Activated CD4-positive, alpha-beta T cell treated with anti-CD3 and anti-CD28 coated beads for 36 hours (primary cell): Measurements from ENCODE around the gene ATAD3C. TPM values are rescaled to one million over a fixed set of nuclear protein-coding genes. Genes with fewer than 3 reads are reported as not detected.

Source experiments
- ATAC-seq: fragments of 200-7000 bp; cut with Tn5 transposase; one replicate; pipeline ENCODE4 v1.10.0; 2021; ENCODE audit warnings: mild to moderate bottlenecking, moderate library complexity
- CTCF ChIA-PET: fragments of 350-600 bp; sonication (Branson Sonifier 250); formaldehyde crosslinking; loops from one replicate; lab custom pipeline; 2021; ENCODE audit warnings: antibody characterized with exemption; lab: Charles Lee
- POLR2A ChIA-PET: fragments of 350-600 bp; sonication (Branson Sonifier 250); formaldehyde crosslinking; loops from one replicate; lab custom pipeline; 2021; ENCODE audit warnings: antibody characterized with exemption, inconsistent platforms; lab: Charles Lee
- DNase-seq: peaks from one replicate; pipeline ENCODE4 v3.0.0-alpha.2; 2020
- H3K27ac Mint-ChIP-seq: one replicate; pipeline ENCODE4 v1.8.0; 2021; ENCODE audit warnings: mixed read lengths
- H3K27me3 Mint-ChIP-seq: one replicate; pipeline ENCODE4 v1.8.0; 2021; ENCODE audit warnings: mixed read lengths
- H3K36me3 Mint-ChIP-seq: one replicate; pipeline ENCODE4 v1.8.0; 2021; ENCODE audit warnings: low read depth, mixed read lengths
- H3K4me1 Mint-ChIP-seq: one replicate; pipeline ENCODE4 v1.8.0; 2021; ENCODE audit warnings: mixed read lengths
- H3K4me3 Mint-ChIP-seq: one replicate; pipeline ENCODE4 v1.8.0; 2021; ENCODE audit warnings: mild to moderate bottlenecking, moderate library complexity, mixed read lengths
- H3K9me3 Mint-ChIP-seq: one replicate; pipeline ENCODE4 v1.8.0; 2021; ENCODE audit warnings: low read depth, mixed read lengths
- intact Hi-C, 2 experiments: fragments of 100-400 bp; cut with DNase I in 1 of 2; cut with micrococcal nuclease in 1 of 2; formaldehyde crosslinking; loops; one replicate each; pipeline versions ENCODE4 v1.14.2 to v1.15.1; 2022 to 2024; cut with DNase I, micrococcal nuclease
- total RNA-seq, 2 experiments: library from RNA; stranded (reverse); gene quantifications; one replicate each; pipeline ENCODE4 v1.2.3, GENCODE V29; 2021

The ATAD3C gene
- total RNA-seq, 2 experiments from 2014 or later, result 0.30 to 0.39 TPM

DNA sequence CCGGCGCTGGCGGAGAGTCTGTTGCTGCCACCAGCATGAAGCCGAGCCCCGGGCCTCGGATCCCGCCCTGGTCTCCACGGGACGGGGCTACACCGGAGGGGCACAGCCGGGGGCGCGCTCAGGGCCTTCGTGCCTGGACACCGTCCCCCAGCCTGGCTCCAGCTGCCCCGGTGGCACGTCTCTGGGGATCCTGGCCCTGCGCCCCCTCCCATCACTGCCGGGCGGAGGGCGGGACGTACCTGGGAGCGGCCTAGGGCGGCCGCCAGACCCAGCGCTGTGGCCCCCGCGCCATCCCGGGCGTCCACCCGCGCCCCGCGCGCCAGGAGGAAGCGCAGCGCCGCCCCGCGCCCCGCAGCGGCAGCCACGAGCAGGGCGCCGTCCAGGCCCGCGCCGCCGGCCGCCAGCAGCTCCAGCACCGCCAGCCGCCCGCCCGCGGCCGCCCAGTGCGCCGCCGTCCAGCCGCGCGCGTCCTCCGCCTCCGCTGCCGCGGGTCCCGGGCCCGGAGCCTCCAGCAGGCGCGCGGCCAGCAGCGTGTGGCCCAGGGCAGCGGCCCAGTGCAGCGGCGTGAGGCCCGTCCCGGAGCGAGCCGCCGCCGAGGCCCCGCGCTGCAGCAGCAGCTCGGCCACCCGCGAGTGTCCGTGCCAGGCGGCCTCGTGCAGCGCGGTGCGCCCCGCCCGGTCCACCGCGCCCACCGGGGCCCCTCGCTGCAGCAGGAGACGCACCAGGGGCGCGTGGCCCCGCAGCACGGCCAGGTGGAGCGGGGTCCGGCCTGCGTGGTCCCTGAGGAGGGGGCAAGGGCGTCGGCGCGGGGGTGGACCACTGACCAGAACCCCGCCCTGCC, 29.5 kb upstream of the ATAD3C start:
- CTCF ChIA-PET, result no interaction called here
- no peak overlapping the region for H3K4me3 Mint-ChIP-seq
- no peaks in the 10 kb centered on the region for H3K9me3 Mint-ChIP-seq
- H3K27ac Mint-ChIP-seq, result no peak overlapping the region
- POLR2A ChIA-PET, result interaction anchor here (0.6 kb wide), 1 partner anchor 17 kb away, joined by 3 read pairs; no protein-coding TSS in a partner anchor
- H3K27me3 Mint-ChIP-seq, result peaks cover 8% of the 10 kb centered on the region
- peak; percentile 47 for ATAC-seq
- no peaks in the 10 kb centered on the region for H3K36me3 Mint-ChIP-seq
- peak; percentile 7 for DNase-seq
- intact Hi-C loops, result no loop called here
- H3K4me1 Mint-ChIP-seq, result peaks cover 5% of the 10 kb centered on the region

DNA sequence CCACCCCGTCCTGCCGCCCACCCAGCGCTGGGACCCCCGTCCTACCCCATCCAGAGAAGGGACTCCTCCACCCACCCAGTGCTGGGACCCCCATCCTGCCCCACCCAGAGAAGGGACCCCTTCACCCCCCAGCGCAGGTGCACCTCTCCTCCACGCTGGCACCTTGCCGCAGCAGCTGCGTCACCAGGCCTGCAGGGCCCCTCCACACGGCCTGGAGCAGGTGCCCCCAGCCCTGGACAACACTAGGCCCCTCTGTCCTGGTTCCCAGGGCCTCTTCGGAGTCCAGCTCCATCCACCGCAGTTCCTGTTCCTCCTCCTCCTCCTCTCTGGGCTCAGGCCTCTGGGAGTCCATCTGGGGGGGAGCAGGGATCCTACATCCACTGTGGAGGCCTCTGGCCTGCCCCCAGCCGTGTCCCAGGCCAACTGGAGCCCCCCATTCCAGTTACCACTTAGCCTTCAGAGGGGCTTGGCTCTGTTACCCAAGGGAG, 28.8 kb upstream of the ATAD3C start:
- DNase-seq (no peak), ATAC-seq (no peak)
- Mint-ChIP-seq H3K9me3 (no peaks in the 10 kb centered on the region), H3K4me3 (no peak overlapping the region), H3K36me3 (no peaks in the 10 kb centered on the region), H3K27ac (no peak overlapping the region), H3K27me3 (peaks cover 10% of the 10 kb centered on the region), H3K4me1 (peaks cover 5% of the 10 kb centered on the region)
- POLR2A ChIA-PET, result no interaction called here
- CTCF ChIA-PET, result no interaction called here
- intact Hi-C loops, result no loop called here

DNA sequence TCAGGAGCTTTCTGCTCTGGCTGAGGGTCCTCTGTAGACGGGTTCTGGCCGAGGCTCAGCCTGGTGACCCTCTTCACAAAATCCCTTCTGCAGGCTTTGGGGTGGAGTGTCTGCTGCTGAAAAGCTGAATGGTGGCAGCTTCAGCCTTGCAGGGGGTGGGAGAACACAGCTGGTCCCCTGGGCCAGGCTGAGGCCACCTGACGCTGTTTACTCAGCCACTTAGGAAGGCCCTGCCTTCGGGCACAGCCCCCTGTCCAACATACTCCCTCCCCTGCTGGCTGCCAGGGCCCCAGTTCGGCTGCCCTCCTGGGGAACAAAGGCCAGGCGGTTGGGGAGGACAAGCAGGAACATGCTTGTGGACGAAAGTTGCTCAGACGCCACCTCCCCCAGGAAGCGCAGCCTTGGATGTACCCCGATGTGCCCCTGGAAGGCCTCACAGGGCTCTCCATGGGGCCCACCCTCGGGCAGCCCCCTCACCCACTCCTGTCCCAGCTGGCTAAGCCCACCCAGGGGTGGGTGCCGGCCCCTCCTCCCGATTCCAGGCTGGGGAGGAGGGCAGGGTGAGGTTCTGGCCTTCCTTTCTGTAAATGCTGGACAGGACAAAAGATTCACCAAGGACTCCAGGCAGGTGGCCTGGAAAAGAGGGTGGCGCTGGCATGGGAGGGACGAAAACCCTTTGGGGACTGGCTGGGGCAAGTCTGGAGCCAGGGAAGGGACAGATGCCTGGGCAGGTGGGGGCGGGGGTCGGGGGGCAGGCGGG, 28.2 kb upstream of the ATAD3C start, which contains the start of gene ANKRD65:
ANKRD65 (minus strand) TSS at position 130 of the 760 bp plus-strand sequence. CDS start 271 bp downstream, outside the sequence.
- ChIA-PET CTCF (no interaction called here), POLR2A (no interaction called here)
- intact Hi-C loops, result no loop called here
- H3K4me1 Mint-ChIP-seq, result peaks cover 6% of the 10 kb centered on the region
- peaks cover 14% of the 10 kb centered on the region for H3K27me3 Mint-ChIP-seq
- H3K4me3 Mint-ChIP-seq, result no peak within 1 kb of the TSS
- no peaks in the 10 kb centered on the region for H3K9me3 Mint-ChIP-seq
- no peak within 1 kb of the TSS for H3K27ac Mint-ChIP-seq
- DNase-seq, result no peak
- ATAC-seq, result no peak
- H3K36me3 Mint-ChIP-seq, result no peaks in the 10 kb centered on the region

DNA sequence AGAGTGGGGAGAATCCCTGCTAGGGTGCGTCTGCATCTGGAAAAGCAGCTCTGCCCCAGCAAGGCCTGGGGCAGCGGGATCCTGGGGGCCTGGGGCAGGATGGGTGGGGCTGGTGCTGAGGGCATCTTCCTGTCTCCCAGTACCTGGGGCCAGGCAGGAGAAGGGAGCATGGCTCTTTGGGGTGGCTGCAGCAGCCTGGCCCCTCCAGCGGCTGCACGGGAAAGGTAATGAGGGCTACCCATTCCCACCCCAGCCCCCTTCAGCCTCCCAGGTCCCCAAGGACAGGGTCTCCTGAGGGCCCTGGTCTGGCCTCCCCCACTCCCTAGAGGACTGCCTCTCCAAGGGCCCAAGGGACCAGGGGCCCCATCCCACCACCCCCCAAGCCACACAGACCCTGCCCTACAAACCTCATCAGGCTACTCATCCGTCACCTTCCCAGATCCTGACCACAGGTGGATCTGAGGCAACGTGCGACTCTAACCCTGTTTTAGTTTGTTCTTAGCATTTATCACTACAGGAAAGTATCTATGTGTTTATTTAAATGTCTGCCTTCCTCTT, 27.5 kb upstream of the ATAD3C start:
- Mint-ChIP-seq H3K9me3 (no peaks in the 10 kb centered on the region), H3K27me3 (peaks cover 15% of the 10 kb centered on the region), H3K4me3 (no peak overlapping the region), H3K4me1 (peaks cover 7% of the 10 kb centered on the region), H3K36me3 (no peaks in the 10 kb centered on the region), H3K27ac (no peak overlapping the region)
- no peak for ATAC-seq
- POLR2A ChIA-PET, result no interaction called here
- intact Hi-C loops, result no loop called here
- CTCF ChIA-PET, result no interaction called here
- DNase-seq, result no peak

DNA sequence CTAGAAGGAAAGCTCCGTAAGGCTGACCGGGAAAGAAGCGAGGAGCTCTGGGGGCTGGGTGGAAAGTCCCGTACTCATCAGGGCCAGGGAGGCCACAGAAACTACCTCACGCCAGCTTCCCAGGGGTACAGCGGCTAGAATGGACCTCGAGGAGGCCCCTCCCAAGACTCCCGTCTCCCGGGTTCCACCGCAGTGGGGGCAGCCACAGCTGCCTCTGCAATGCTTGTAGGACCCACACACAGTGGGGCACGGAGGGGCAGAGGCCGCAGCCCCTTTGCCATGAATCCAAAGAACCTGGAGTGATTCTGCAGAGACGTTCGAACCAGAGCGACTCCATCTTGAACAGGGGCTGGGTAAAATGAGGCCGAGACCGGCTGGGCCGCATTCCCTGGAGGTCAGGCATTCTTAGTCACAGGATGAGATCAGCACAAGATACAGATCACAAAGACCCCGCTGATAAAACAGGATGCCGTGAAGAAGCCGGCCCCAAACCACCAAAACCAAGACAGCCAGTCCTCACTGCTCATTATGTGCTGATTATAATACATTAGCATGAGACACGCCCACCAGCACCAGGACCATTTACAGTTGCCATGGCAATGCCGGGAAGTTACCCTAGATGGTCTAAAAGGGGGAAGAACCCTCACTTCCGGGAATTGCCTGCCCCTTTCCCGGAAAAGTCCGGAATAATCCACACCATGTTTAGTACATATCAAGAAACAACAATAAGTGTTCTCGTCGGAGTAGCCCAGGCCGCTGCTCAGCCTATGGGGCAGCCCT, 26.8 kb upstream of the ATAD3C start:
- Mint-ChIP-seq H3K4me1 (peaks cover 6% of the 10 kb centered on the region), H3K4me3 (no peak overlapping the region), H3K36me3 (no peaks in the 10 kb centered on the region), H3K27me3 (peaks cover 15% of the 10 kb centered on the region), H3K27ac (no peak overlapping the region), H3K9me3 (no peaks in the 10 kb centered on the region)
- ChIA-PET POLR2A (no interaction called here), CTCF (interaction anchor here (0.6 kb wide), 2 partner anchors 11 to 177 kb away, joined by 3 read pairs; no protein-coding TSS in a partner anchor)
- no peak for ATAC-seq
- DNase-seq, result peak; percentile 16
- intact Hi-C loops, result no loop called here

DNA sequence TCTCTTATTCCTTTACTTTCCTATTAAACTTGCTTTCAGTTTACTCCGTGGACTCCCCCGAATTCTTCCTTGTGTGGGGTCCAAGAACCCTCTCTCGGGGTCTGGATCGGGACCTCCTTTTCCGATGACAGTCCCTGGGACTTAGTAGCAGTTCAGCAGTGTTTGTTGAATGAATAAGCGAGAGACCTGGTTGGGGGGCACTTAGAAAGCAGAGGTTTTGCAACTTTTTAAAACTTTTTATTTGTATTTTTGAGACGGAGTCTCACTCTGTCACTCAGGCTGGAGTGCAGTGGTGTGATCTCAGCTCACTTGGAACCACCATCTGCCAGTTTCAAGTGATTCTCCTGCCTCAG, 26.3 kb upstream of the ATAD3C start:
- Mint-ChIP-seq H3K27ac (no peak overlapping the region), H3K36me3 (no peaks in the 10 kb centered on the region), H3K4me1 (peaks cover 2% of the 10 kb centered on the region), H3K4me3 (no peak overlapping the region), H3K27me3 (peaks cover 15% of the 10 kb centered on the region), H3K9me3 (no peaks in the 10 kb centered on the region)
- ChIA-PET CTCF (interaction anchor here (0.6 kb wide), 2 partner anchors 10 to 178 kb away, joined by 3 read pairs; no protein-coding TSS in a partner anchor), POLR2A (no interaction called here)
- ATAC-seq (no peak), DNase-seq (no peak)
- intact Hi-C loops, result no loop called here

DNA sequence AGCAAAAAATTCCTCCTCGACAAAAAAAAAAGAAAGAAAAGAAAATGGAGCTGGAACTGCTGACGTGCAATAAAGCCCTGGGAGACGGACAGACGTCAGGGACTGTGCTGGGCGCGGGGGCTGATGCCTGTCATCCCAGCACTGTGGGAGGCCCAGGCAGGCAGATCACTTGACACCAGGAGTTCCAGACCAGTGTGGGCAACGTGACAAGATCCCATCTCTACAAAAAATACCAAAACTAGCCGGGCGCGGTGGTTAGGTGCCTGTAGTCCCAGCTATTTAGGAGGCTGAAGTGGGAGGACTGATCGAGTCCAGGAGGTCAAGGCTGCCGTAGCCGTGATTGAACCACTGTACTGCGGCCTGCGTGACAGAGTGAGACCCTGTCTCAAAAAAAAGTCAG, 24.8 kb upstream of the ATAD3C start:
- intact Hi-C loops, result no loop called here
- H3K4me1 Mint-ChIP-seq, result peaks cover 4% of the 10 kb centered on the region
- no peak overlapping the region for H3K27ac Mint-ChIP-seq
- H3K27me3 Mint-ChIP-seq, result peaks cover 22% of the 10 kb centered on the region
- H3K9me3 Mint-ChIP-seq, result no peaks in the 10 kb centered on the region
- ChIA-PET CTCF (no interaction called here), POLR2A (interaction anchor here (0.9 kb wide), 1 partner anchor 14 kb away, joined by 3 read pairs; no protein-coding TSS in a partner anchor)
- no peaks in the 10 kb centered on the region for H3K36me3 Mint-ChIP-seq
- H3K4me3 Mint-ChIP-seq, result no peak overlapping the region
- ATAC-seq (no peak), DNase-seq (no peak)

DNA sequence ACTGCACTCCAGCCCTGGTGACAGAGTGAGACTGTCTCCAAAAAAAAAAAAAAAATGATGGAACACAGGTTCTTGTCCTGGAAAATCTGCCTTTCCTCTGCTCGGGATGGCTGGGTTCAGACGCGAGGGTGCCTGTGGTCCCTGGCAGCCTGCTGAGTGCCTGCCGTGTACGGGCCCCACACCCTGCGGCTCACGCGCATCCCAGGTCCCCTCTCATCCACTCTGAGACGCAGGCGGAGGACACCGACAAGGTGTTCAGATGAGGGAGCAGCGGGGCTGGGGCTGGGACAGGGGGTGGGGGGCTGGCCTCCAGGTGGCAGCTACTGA, 24.1 kb upstream of the ATAD3C start:
- ChIA-PET CTCF (interaction anchor here (0.6 kb wide), 1 partner anchor 1214 kb away, joined by 3 read pairs; no protein-coding TSS in a partner anchor), POLR2A (interaction anchor here (0.9 kb wide), 1 partner anchor 13 kb away, joined by 3 read pairs; no protein-coding TSS in a partner anchor)
- Mint-ChIP-seq H3K4me3 (no peak overlapping the region), H3K9me3 (no peaks in the 10 kb centered on the region), H3K36me3 (no peaks in the 10 kb centered on the region), H3K27ac (no peak overlapping the region), H3K27me3 (peaks cover 26% of the 10 kb centered on the region), H3K4me1 (peaks cover 4% of the 10 kb centered on the region)
- ATAC-seq, result no peak
- no peak for DNase-seq
- intact Hi-C loops, result no loop called here

DNA sequence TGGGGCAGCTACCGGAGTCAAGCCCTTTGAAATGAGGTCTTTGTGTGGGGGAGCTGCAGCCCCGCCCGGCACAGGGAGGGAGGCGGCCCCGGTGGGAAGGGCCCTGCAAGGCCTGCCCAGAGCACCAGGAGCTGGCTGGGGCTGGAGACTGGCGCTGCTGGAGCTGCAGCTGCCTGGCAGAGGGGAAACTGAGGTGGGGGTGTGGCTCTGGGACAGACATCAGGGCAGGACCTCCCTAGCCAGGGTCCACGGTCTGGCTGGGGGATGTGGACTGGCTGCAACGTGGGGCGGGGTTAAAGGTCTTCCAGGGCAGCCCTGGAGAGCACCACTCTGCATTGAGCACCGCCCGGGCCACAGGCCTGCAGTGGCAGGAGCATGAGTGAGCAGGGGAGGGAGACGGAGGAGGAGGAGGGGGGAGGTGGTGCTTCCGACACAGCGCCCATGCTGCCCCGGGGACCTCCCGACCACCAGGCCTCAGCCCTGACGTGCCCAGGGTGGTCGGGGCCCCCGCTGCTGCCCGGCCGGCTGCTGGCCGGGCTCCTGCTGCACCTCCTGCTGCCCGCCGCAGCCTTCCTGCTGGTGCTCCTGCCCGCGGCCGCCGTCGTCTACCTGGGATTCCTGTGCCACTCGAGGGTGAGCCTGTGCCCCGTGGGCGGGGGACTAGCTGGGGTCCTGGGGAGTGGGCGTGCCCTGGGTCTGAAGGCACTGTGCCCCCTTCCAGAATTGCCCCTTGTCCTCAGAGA, 23.6 kb upstream of the ATAD3C start:
- ChIA-PET CTCF (interaction anchor here (0.6 kb wide), 1 partner anchor 1213 kb away, joined by 3 read pairs; no protein-coding TSS in a partner anchor), POLR2A (no interaction called here)
- Mint-ChIP-seq H3K9me3 (no peaks in the 10 kb centered on the region), H3K27ac (no peak overlapping the region), H3K36me3 (no peaks in the 10 kb centered on the region), H3K4me1 (peaks cover 4% of the 10 kb centered on the region), H3K4me3 (no peak overlapping the region), H3K27me3 (peaks cover 26% of the 10 kb centered on the region)
- intact Hi-C loops, result no loop called here
- peak; percentile 13 for DNase-seq
- no peak for ATAC-seq

DNA sequence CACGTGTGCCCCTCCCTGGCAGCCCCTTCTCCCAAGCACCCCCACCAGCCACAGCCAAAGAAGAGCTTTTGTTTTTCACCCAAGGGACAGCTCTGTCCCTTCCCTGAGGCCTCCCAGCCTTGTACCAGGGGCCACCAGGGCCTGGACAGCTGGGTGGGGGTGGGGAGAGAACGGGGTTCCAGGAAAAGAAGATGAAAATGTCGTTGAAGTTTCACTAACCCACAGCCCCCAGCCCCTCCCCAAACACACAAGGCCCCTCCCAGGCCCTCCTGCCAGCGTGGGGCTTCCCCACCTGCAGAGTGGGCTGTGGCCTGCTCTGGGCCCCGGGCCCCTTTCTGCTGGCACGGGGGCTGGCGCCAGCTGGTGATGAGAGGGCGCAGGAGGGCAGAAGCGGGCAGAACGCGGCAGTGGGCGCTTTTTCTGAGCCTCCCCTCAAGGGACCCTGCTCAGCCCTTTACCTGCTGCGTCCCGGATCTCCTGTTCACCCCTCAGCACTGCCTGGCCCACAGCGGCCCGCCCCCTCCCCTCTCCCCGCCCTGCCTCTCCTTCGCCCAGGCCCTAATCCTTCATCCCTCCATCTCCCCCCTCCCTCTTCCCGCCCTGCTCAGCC, 22.9 kb upstream of the ATAD3C start:
- POLR2A ChIA-PET, result no interaction called here
- peak; percentile 12 for ATAC-seq
- intact Hi-C loops, result no loop called here

More for the DNA sequence above, 22.9 kb upstream of the ATAD3C start:
- CTCF ChIA-PET, result no interaction called here
- Mint-ChIP-seq H3K27me3 (peaks cover 26% of the 10 kb centered on the region), H3K4me3 (no peak overlapping the region), H3K36me3 (no peaks in the 10 kb centered on the region), H3K4me1 (peaks cover 4% of the 10 kb centered on the region), H3K9me3 (no peaks in the 10 kb centered on the region), H3K27ac (no peak overlapping the region)
- DNase-seq, result peak; percentile 37
